ENCODE data around the gene ANKRD34C.

DNA sequence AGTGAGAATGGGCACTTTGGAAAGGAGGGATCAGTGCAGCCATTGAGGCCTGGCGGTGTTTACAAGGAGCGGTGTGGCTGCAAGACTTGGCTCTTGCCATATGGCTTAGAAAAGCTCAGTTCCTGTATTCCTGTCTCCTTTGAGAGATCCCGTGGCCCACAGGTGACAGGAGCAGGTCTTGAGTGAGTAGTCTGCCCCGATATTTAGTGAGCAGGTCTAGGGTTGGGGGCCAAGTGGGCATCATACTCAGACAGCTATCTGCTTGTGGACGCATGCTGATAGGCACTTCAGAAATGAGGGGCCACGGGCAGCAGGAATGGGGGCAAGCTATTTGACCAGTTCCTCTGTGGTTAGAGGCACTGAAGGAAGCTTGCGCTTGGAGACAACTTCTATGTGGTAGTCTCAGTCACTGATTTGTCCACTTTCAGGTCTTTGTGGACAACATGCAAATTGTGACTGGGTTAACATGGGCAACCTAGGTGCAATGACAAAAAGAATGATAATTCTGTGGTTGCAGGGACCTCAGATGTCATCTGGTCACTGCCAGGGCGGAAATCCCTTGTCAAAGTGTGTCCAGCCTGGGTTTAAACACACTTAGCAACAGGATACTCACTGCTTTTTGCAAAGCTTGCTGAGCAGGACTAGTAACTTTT lies 29.5 kb downstream of the ANKRD34C start:
- TF ChIP-seq, protein P1, sequence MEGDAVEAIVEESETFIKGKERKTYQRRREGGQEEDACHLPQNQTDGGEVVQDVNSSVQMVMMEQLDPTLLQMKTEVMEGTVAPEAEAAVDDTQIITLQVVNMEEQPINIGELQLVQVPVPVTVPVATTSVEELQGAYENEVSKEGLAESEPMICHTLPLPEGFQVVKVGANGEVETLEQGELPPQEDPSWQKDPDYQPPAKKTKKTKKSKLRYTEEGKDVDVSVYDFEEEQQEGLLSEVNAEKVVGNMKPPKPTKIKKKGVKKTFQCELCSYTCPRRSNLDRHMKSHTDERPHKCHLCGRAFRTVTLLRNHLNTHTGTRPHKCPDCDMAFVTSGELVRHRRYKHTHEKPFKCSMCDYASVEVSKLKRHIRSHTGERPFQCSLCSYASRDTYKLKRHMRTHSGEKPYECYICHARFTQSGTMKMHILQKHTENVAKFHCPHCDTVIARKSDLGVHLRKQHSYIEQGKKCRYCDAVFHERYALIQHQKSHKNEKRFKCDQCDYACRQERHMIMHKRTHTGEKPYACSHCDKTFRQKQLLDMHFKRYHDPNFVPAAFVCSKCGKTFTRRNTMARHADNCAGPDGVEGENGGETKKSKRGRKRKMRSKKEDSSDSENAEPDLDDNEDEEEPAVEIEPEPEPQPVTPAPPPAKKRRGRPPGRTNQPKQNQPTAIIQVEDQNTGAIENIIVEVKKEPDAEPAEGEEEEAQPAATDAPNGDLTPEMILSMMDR (IDR thresholded peaks at IDR 0.05): no peak
- no peak for TF ChIP-seq EZH2 (IDR thresholded peaks at IDR 0.05)
